ENCODE data around the gene ARHGAP1.

The ARHGAP1 gene

DNA sequence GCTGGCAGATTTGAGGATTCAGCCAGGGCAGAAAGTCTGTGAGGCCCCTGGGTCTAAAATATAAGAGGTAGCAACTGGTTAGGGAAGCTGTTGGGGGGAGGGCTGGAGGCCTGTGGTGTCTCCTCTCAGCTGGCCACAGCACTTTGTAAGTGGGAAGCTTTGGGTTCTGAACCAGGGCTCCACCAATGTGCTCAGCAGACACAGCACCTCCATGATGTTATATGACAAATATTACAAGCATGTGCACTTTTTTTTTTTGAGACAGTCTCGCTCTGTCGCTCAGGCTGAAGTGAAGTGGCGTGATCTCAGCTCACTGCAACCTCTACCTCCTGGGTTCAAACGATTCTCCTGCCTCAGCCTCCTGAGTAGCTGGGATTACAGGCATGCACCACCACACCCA is 8.0 kb downstream of the ARHGAP1 start:
- peak; percentile 38 for DNase-seq

GRCh38 chr11:46690702-46691101 is 9.7 kb downstream of the ARHGAP1 start:
- DNase-seq: no peak

DNA sequence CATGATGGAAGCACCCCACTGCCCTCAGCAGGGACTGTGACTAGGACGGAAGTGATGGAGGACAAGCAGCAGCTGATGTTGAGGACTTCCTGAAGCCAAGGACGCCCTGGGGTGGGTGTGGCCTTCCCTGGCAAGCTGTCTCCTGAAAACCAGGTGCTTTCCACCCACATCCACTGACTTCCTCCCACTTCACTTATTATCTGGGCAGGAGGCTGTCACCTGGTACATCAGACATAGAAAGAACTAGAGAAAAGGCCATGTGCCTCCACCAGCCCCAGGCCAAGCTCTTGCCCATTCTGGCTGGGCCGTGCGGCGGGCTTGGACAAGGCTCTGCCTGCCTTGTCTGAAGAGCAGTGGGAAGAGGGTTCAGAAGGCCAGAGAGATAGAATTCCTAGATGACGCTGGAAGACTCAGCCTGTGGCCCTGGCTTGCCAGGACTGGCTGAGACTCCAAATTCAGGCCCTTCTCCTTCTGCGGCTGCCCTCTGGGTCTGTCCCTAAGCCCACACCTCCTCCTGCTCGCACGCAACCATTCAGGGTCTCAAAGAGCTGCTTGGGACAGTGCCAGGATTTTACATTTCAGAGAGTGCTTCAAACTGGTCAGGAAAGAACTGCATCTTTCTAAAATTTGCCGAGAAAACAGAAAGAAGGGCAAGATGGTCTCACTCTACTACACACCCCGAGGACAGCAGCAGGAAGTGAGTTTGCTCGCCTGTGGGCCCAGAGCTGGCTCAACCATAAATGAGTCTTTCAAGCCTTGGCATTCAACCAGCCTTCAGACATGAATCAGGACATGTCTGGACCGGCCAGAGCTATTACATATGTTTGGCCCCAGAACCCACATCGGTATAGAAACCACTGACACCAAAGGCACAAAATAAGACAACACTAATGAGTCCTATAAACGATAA is 13.3 kb downstream of the ARHGAP1 start:
- DNase-seq: peak; percentile 24

GRCh38 chr11:46684367-46684766 is 16.1 kb downstream of the ARHGAP1 start:
- DNase-seq: no peak

- no peak for DNase-seq
Measured at GRCh38 chr11:46682773-46683752, 17.4 kb downstream of the ARHGAP1 start.

GRCh38 chr11:46681814-46682213 is 18.6 kb downstream of the ARHGAP1 start:
- no peak for DNase-seq

DNA sequence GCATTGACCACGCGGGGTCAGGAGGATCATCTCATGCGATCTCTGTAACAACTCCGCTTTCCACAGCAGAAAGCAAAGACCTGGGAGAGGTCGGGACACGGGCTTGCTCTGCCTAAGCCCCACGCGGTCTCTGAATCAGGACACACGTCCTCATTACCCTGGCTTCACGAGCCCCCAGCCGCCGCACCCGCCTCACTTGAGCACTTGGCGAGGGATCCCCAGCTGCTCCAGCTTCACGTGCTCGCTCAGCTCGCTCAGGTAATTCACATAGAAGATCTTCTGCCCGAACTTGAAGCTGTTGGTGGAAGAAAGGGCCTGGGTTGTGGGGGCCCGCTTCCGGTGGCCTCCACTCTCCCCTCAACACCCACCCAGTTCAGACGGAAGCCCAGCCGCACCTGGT is 19.6 kb downstream of the ARHGAP1 start:
- DNase-seq: no peak

DNA sequence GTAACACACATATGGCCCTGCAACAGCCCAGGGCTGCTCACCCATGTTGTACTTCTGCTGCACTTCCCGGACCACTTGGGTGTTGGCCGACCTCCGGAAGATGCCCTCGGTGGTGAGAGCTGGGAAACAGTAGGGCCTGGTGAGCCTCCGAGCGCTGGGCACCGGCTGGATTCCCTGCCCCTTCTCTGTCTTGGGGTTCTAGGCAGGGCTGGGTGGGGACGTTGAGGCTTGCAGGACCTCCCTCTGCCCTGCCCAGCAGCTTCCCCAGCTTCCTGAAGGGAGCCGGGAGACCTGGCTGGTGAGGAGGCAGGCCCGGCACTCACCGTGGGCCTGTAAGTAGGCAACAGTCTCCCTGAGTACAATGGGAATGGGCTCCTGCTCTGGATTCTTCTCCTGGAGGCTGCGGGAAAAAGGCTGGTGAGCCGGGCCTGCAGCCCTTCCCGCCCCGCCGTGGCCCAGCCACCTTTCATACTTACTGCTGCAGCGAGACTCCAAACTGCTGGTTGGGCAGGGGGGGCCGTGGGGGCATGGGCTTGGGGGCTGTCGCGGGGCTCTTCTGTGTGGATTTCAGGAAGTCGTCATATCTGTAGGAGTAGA is 20.2 kb downstream of the ARHGAP1 start:
- DNase-seq: no peak

DNA sequence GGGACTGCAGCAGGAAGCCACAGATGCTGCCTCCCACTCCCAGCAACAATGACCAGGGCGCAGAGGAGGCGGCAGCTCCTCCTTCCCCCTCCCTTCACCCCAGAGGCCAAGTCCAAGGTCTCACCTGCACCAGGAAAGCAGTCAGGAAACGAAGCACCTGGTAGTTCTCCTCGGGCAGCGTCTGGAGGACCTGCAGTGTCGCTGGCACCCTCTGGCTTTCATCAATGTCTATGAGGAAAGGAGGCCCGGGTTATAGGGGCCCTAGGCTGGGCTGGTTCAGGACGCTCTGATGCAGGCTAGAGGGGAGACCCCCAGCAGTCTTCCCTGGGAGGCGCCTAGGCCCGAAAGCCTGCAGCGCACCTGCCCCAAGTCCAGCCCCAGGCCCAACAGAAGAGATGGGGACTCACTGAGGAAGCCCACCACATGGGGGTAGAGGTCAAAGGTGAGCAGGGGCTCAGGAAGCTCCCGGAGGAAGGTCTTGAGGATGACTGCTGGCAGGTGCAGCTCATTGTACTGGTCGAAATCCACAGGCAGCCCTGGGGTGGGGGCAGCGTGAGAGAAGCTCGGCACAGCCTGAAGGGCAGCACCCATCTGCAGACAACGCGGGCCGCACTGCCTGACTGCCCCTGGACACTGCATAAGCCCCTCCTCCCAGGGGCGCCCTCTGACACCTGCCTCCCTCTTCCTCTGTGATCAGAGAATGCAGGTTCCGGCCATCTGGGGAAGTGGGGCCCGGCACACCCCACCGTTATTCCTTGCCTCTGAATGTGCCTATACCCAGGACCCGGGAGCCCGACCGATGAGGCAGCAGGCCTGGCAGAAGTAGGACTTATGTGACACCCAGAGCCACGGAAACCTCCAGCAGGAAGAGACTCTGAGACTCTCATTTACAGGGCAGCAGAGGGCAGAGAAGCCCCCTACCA is 20.9 kb downstream of the ARHGAP1 start:
- DNase-seq: no peak

DNA sequence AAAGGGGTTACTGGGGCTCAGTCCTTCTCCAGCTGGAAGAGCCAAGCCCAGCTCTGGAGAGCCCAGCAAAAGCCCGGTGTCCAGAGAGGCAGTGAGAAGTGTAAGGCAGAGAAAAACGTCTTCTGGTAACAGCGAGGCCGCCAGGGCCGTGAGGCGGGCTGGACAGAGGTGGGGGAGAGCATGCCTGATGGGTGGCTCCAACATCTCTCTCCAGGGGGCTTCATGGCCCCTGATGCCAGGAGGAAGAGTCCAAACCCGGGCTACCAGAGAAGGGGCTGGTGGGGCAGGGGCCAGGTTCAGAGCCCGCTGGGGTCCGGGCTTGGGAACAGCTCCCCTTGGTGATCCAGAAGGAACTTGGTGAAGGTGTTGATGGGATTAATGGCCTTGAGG is 21.7 kb downstream of the ARHGAP1 start:
- no peak for DNase-seq

GRCh38 chr11:46677991-46678740 is 22.3 kb downstream of the ARHGAP1 start:
- DNase-seq: no peak

DNA sequence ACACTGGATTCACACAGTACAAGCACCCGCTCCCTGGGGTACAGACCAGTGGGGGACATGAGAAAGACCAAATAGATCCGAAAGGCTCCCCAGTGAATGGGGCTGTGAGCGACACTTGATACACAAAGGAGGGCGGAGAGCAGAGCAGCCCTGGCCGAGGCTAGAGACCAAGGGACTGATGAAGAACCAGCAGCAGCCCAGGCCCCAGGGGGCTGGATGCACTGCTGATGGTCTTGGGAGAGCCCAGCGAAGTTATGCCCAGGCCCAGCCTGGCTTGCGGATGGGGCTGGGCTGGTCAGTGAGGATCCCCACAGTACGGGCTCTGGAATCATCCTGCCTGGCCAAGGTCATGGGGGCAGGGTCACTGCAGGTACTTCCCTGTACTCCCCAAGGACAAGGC is 23.2 kb downstream of the ARHGAP1 start:
- no peak for DNase-seq

DNA sequence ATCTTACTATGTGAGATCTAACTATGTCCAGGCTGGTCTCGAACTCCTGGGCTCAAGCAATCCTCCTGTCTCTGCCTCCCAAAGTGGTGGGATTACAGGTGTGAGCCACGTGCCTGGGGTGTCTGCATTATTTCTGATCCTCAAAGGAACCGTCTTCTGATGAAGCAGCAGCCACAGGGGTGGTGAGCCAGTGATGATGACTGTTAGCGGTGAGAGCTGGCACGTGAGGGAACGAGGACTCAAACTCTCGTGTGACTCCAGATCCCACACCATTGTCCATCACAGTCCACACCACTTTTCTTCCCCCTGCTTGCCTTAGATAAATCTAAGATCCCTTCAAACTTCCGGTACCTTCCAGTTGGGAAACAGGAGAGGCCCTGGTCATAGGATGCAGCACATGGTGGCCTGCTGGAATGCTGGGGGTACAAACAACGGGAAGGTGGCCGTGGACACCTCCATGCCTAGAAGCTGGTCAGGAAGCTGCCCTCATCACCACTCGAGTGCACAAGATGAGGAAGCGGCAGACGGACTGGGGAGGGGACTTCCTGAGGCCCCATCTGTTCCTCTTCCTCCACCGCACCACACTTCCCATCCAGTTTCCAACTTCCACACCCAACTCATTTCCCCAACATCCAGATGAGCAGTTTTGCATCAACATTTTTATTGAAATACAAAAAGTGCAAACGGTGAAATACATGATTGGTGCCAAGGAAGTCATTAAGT is 23.8 kb downstream of the ARHGAP1 start:
- no peak for DNase-seq

- DNase-seq: no peak
Measured at GRCh38 chr11:46675949-46676348, 24.5 kb downstream of the ARHGAP1 start.

- peak; percentile 28 for DNase-seq
Measured at GRCh38 chr11:46675288-46675851, 25.0 kb downstream of the ARHGAP1 start.

GRCh38 chr11:46674463-46675287 is 25.7 kb downstream of the ARHGAP1 start:
- no peak for DNase-seq

GRCh38 chr11:46673713-46674462 is 26.5 kb downstream of the ARHGAP1 start:
- no peak for DNase-seq

GRCh38 chr11:46672381-46672839 is 28.0 kb downstream of the ARHGAP1 start:
- DNase-seq: no peak

DNA sequence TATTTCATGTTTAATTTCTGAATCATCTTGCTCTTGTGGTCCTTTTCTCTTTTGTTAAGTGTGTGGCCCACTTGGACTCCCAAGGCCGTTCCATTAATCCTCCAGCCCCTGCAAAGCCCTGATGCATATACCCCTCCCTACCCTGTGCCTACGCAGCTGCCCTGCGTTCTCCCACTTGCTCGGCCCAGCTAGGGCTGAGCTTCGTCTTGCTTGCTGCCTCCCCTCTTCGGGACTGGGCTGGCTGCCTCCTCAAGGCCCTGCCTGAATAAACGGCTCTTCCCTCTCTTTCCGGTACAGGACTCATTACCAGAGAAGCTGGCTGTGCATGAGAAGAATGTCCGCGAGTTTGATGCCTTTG is 28.5 kb downstream of the ARHGAP1 start:
- no peak for DNase-seq

All from fibroblast of skin of right biceps (primary cell).